GM19438 (cell line): Measurements from ENCODE around the gene DIP2A.

ENCODE experiments used
- ATAC-seq: cut with Tn5 transposase; IDR thresholded peaks from one replicate; pipeline ENCODE4 v1.9.1; 2021; ENCODE audit warnings: low read depth; ENCODE audit not compliant: unreplicated experiment

Gene DIP2A

GRCh38 chr21:46474382-46474781 is 15.7 kb downstream of the DIP2A start:
- no peak for ATAC-seq

GRCh38 chr21:46475296-46475695 is 16.6 kb downstream of the DIP2A start:
- no peak for ATAC-seq

- no peak for ATAC-seq
Measured at GRCh38 chr21:46477765-46478164, 19.1 kb downstream of the DIP2A start.

- ATAC-seq, result no peak
Measured at GRCh38 chr21:46478910-46479309, 20.2 kb downstream of the DIP2A start.

- ATAC-seq, result no peak
Measured at GRCh38 chr21:46480466-46480865, 21.8 kb downstream of the DIP2A start.

- no peak for ATAC-seq
Measured at GRCh38 chr21:46482225-46482845, 23.6 kb downstream of the DIP2A start.

- no peak for ATAC-seq
Measured at GRCh38 chr21:46482846-46483231, 24.1 kb downstream of the DIP2A start.

GRCh38 chr21:46483300-46484295 is 24.9 kb downstream of the DIP2A start:
- no peak for ATAC-seq

GRCh38 chr21:46486481-46487126 is 27.9 kb downstream of the DIP2A start:
- no peak for ATAC-seq

GRCh38 chr21:46489162-46489663 is 30.5 kb downstream of the DIP2A start:
- no peak for ATAC-seq

- ATAC-seq, result no peak
Measured at GRCh38 chr21:46489800-46490199, 31.1 kb downstream of the DIP2A start.

GRCh38 chr21:46491553-46491952 is 32.9 kb downstream of the DIP2A start:
- ATAC-seq, result no peak

- no peak for ATAC-seq
Measured at GRCh38 chr21:46492851-46493250, 34.2 kb downstream of the DIP2A start.

- ATAC-seq, result no peak
Measured at GRCh38 chr21:46493828-46494227, 35.1 kb downstream of the DIP2A start.

- ATAC-seq, result no peak
Measured at GRCh38 chr21:46498335-46499050, 39.8 kb downstream of the DIP2A start.

GRCh38 chr21:46500224-46500861 is 41.7 kb downstream of the DIP2A start:
- ATAC-seq, result no peak

- no peak for ATAC-seq
Measured at GRCh38 chr21:46503922-46504550, 45.3 kb downstream of the DIP2A start.

GRCh38 chr21:46504666-46505065 is 46.0 kb downstream of the DIP2A start:
- no peak for ATAC-seq

- ATAC-seq, result no peak
Measured at GRCh38 chr21:46507562-46507961, 48.9 kb downstream of the DIP2A start.
